ENCODE measurements around the gene OGFOD3. TPM values are rescaled to one million over a fixed set of nuclear protein-coding genes. Genes with fewer than 3 reads are reported as not detected.
A peak's percentile ranks its signal among the peaks of the same experiment; 100 is the strongest.

OGFOD3 gene
- total RNA-seq, 1 experiment from 2014 or later: 28.3 TPM

- DNase-seq (ENCODE audit: low spot score): no peak
Observed at GRCh38 chr17:82406131-82406671, 12.2 kb downstream of the OGFOD3 start.

- no peak for DNase-seq (ENCODE audit: low spot score)
Observed at GRCh38 chr17:82405051-82405450, 13.3 kb downstream of the OGFOD3 start.

DNA sequence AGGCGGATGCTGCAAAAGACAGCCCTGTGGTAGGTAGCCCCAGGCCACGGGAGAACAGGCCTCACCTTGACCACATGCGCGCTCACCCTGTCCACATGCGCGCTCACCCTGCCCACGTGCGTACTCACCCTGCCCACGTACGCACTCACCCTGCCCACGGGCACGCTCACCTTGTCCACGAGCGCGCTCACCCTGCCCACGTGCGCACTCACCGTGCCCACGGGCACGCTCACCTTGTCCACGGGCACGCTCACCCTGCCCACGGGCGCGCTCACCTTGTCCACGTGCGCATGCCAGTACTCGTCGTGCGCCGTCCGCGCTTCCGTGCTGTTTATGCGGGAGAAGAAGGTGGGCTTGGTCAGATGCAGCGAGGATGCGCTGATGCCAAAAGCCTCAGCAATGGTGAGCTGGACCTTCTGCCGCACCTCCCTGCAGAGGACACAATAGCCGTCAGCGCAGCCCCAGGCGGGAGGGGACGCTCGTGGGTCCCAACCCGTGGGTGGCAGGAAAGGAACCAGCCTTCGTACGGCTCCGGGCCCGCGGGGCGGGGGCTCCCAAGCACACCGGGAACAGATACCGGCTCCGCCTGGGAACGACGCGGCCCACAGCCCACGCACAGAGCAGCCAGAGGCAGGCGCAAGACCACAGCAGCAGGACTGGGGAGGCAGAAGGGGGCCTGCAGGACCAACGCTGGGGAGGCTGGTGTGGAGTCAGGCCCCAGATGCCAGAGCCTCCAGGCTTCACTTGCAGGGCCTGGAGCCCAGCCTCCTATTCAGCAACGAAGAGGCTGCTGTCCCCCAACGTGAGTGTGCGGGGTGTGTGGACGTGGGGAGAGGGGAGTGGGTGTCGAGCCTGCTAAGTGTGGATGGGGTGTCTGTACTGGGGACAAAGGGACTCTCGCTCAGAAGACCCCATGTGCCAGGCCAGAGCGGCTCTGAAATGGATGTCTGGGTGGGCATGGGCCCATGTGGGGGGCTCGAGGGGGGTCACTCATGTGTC, 14.4 kb downstream of the OGFOD3 start:
- no peak for DNase-seq (ENCODE audit: low spot score)

DNA sequence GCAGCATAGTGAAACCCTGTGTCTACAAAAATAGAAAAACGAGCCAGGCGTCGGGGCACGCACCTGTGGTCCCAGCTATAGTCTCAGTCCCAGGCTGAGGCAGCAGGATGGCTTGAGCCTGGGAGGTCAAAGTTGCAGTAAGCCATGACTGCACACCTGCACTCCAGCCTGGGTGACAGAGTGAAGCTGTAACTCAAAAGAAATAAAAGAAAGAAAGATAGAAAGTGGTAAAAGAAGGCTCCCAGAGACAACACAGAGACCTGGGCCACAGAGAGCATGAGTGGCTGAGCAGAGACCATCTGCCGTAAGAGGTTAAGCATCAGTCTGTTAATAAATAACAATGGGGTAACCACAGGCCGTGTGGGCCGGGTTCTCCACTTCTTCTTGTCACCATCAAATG, 15.5 kb downstream of the OGFOD3 start:
- no peak for DNase-seq (ENCODE audit: low spot score)

GRCh38 chr17:82400830-82401229, 17.6 kb downstream of the OGFOD3 start:
- DNase-seq (ENCODE audit: low spot score): no peak

DNA sequence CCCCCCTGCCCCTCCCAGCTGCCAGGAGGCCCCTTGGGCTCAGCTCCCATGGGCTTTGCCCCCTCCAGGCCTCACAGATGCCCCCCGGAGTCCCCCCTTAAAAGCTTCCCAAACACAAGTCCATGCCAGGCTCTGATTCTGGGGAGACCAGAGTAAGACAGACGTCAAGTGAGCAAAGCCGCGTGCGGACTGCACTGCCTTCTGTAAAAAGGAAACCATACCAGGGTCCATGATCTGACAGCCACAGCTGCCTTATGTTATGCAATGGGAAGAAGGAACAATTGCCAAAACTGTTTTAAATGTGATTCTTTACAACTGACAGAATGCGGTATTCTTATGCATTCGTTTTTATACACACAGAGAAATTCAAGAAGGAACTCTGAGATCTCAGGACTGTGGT, 18.2 kb downstream of the OGFOD3 start:
- no peak for DNase-seq (ENCODE audit: low spot score)

DNA sequence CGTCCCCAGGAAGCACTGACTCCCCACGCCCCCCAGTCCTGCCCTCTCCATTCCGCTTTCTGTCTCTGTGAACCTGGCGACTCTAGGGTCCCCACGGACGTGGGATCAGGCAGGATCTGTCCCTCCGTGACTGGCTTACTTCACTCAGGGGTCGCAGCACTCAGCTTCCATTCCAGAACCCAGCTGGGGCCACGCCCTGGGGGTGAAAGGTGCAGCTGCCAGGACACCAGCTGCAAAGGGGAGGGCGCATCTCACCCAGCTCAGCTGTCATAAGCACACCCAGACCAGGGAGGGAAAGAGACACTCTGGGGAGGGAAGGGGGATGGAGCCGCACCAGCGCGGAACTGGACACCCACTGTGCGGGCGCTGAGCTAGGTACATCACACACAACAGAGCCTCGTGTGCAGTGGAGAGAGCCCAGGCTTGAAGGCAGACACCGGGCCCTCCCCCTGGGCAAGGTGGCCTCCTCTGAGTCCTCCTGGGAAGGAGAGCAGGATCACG, 18.7 kb downstream of the OGFOD3 start:
- DNase-seq (ENCODE audit: low spot score): no peak

GRCh38 chr17:82399041-82399441, 19.3 kb downstream of the OGFOD3 start:
- DNase-seq (ENCODE audit: low spot score): peak; percentile 42

DNA sequence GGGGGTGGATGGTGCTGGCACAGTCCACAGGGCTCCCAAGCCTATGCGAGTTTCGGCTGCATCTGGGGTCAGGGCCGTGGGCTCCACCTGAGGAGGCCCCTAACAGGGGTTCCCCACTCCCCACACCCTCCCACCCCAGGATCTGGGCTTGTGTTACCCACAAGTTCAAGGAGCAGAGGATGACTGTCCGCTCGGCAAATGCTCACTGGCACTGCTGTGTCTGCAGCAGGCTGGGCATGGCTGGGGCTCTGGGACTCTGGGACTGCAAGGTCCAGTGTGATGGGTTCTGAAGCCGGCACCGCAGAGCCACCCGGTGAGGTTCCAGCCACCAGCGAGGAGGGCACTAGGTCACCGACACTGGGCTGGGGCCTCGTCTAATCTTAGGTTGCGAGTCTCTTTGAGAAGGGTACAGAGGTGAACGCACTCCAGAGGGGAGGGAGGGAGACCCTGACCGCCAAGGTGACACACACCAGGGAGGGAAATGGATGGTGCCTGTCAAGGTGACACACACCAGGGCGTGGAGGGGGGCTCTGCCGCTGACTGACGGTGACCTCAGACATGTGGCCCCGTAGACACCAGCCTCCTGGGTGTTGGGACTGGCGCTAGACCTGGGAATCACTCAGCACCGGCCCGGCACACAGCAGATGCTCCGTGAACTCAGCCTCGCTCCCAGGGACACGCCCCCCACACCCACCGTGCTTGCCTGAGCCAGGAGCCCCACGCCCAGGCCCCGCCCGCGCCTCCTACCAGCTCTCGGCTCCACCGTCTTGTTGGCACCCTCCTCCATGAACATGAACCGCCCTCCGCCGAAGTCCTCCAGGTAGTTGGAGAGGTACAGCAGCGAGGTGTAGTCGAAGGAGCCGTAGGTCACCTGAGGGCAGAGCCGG, 20.7 kb downstream of the OGFOD3 start:
- DNase-seq (ENCODE audit: low spot score): no peak

DNA sequence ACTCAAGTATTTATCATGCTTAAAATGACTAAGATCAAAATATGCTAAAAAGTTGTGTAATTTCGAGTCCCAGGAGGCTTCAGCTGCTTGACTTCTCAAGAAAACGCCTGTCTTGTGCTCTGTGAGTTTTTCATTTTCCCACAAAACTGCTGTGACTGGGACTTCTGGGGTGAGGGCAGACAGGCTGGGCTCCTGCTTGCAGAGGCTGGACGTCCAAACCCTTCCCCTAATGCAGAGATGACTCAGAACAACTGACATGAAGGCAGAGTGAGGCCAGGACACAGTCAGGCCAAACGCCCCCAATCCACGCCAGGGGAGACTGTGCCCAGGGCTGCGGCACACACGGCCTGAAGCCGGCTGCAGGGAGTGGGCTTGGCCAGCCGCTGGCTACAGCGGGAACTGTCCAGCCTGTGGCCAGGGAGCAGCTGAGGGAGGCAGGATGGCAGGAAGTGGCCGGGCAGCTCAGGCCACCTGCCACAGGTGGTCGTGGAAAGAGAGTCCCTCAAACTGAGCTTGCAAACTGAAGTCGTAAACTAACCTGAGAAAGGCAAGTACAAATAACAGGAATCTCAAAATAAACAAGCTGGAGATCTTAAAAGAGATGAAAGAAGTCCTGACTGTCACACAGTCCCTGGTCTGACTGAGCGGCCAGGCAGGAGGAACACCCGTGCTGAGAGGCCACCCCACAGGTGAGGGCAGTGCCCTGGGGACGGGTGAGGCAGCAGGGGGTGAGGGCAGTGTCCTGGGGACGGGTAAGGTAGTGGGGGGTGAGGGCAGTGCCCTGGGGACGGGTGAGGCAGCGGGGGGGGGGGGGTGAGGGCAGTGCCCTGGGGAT, 21.6 kb downstream of the OGFOD3 start:
- DNase-seq (ENCODE audit: low spot score): no peak

GRCh38 chr17:82394278-82394677, 24.1 kb downstream of the OGFOD3 start:
- DNase-seq (ENCODE audit: low spot score): no peak

- DNase-seq (ENCODE audit: low spot score): no peak
Observed at GRCh38 chr17:82392941-82393340, 25.4 kb downstream of the OGFOD3 start.

DNA sequence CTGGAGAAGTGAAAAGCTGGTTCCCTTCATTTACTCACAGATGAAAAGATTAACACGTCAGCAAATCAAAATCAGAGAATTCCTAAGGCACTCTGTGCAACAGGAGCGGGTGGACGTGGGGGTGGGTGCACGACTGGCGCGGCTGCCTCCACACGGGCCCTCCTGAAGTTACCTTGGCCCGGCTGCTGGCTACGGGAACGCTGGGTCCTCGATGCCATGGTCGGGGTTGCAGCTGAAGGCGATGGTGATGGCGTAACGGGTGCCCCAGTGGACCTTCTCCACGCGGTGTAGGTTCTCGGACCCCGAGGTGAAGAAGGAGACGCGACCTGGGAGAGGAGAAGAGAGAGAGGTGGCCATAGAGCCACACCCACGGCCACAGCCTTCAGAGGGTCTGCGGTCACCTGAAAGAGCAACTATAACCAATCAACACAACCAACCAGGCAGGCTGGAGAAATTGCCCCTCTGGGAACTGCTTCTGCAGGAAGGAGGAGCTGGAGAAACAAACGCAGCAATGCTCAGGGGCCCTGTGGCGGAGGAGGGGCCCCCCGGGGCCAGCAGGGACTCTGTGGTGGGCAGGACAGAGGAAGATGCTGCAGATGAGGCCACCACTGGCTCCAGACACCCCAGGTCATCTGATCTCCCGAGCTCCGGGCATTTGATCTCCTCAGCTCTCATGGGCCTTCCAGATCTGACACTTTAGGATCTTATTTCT, 26.0 kb downstream of the OGFOD3 start:
- no peak for DNase-seq (ENCODE audit: low spot score)

DNA sequence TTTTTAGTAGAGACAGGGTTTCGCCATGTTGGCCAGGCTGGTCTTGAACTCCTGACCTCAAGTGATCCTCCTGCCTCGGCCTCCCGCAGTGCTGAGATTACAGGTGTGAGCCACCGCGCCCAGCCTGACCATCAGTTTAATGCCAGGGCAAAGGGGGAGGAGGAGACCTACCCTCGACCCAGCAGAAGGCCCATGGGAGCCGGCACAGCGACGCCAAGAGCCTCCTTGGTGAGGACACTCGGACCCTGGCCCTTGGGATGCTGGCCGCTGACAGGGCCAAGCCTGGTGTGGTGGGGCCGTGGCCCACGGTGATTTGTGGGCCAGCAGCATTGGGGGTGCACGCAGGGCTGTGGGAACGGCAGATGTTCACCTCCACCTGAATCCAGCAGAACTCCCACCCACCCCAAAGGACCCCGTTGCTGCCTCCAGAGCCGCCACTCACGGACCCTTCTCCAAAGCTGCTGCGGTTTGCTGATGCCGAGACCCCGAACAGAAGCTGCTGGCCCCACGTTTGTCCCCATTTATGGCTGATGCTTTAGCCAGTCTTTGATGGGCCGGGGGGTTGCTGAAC, 26.8 kb downstream of the OGFOD3 start:
- DNase-seq (ENCODE audit: low spot score): no peak

DNA sequence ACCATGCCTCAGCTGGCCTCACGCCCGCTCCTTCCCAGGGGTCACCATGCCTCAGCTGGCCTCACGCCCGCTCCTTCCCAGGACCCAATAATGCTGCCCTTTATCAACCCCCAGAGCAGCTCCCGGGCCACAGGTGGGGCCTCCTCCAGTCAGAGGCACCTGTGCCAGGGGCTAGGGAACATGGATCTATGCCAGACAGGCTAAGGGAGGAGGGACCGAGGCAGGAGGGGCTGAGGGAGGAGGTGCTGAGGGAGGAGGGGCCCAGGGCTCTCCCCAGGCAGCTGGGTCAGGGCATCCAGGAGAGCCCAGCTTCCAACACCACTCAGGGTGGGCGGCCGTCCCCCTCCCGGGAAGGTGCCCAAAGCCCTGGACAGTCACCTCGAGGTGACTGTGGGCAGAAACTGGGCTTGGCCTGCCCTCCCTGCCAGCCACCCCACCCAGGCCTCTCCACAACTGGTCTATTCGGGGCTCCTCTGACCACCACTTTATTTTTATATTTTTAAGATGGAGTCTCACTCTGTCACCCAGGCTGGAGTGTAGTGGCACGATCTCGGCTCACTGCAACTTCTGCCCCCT, 27.4 kb downstream of the OGFOD3 start:
- no peak for DNase-seq (ENCODE audit: low spot score)

- DNase-seq (ENCODE audit: low spot score): no peak
Observed at GRCh38 chr17:82390015-82390859, 28.1 kb downstream of the OGFOD3 start.

DNA sequence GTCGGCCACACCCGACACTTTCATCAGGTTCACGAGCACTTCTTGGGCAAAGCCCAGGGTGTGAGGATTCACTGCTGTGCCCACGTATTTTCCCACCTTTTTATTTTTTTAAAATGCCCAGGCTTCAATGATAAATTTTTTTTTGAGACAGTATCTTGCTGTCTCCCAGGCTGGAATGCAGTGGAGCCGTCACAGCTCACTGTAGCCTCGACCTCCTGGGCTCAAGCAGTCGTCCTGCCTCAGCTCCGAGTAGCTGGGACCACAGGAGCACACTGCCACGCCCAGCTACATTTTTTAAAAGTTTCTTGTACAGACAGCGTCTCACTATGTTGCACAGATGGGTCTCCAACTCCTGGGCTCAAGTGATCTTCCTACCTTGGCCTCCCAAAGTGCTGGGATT, 29.0 kb downstream of the OGFOD3 start:
- no peak for DNase-seq (ENCODE audit: low spot score)

- DNase-seq (ENCODE audit: low spot score): no peak
Observed at GRCh38 chr17:82388922-82389283, 29.5 kb downstream of the OGFOD3 start.
